Measurements from ENCODE around the gene BRAT1.
"Not testable (repeated sequence)": the region's sequence is repeated elsewhere in the genome, so short reads cannot be mapped to it uniquely, and the experiment has no call there.

BRAT1 gene

GRCh38 chr7:2583798-2584580 is 28.7 kb upstream of the BRAT1 start:
- no peak for DNase-seq

- DNase-seq, result no peak
Observed at GRCh38 chr7:2582006-2582735, 26.8 kb upstream of the BRAT1 start.

- DNase-seq, result no peak
Observed at GRCh38 chr7:2580636-2581035, 25.3 kb upstream of the BRAT1 start.

GRCh38 chr7:2577914-2578680 is 22.8 kb upstream of the BRAT1 start:
- DNase-seq, result no peak

- no peak for DNase-seq
Observed at GRCh38 chr7:2576742-2577491, 21.6 kb upstream of the BRAT1 start.

- no peak for DNase-seq
Observed at GRCh38 chr7:2575733-2576340, 20.5 kb upstream of the BRAT1 start.

GRCh38 chr7:2575046-2575732 is 19.9 kb upstream of the BRAT1 start:
- DNase-seq, result no peak

GRCh38 chr7:2573761-2574160 is 18.4 kb upstream of the BRAT1 start:
- DNase-seq, result no peak

GRCh38 chr7:2572101-2572842 is 16.9 kb upstream of the BRAT1 start:
- no peak for DNase-seq

GRCh38 chr7:2571409-2571808 is 16.1 kb upstream of the BRAT1 start:
- no peak for DNase-seq

- no peak for DNase-seq
Observed at GRCh38 chr7:2570021-2570420, 14.7 kb upstream of the BRAT1 start.

- no peak for DNase-seq
Observed at GRCh38 chr7:2569421-2569820, 14.1 kb upstream of the BRAT1 start.

GRCh38 chr7:2568521-2569223 is 13.3 kb upstream of the BRAT1 start:
- DNase-seq, result no peak

GRCh38 chr7:2567679-2568278 is 12.5 kb upstream of the BRAT1 start:
- DNase-seq, result peak; percentile 44

GRCh38 chr7:2566890-2567678 is 11.8 kb upstream of the BRAT1 start:
- DNase-seq, result no peak

- no peak for DNase-seq
Observed at GRCh38 chr7:2566348-2566889, 11.1 kb upstream of the BRAT1 start.

- DNase-seq, result no peak
Observed at GRCh38 chr7:2564970-2565540, 9.7 kb upstream of the BRAT1 start.

- not testable (repeated sequence) for DNase-seq
Observed at GRCh38 chr7:2563955-2564354, 8.6 kb upstream of the BRAT1 start.
